Thyroid gland (tissue), 4 donors: ENCODE measurements around the gene PPIL4. TPM values are rescaled to one million over a fixed set of nuclear protein-coding genes. Genes with fewer than 3 reads are reported as not detected.

Source experiments
- DNase-seq, 2 donors: peaks; one replicate each; pipeline ENCODE4 v3.0.0-alpha.2; 2019
- H3K27ac ChIP-seq, 3 donors: fragments of 200-600 bp; sonication (generic); 1 replicate in 2 of 3; 2 replicates in 1 of 3; pipeline ENCODE4 v1.5.1; 2016 to 2019; ENCODE audit warnings: mild to moderate bottlenecking in 1 of 3, moderate library complexity in 1 of 3
- H3K27me3 ChIP-seq: fragments of 200-600 bp; sonication (generic); one replicate; pipeline ENCODE4 v1.5.1; 2019
- H3K36me3 ChIP-seq, 2 donors: fragments of 200-600 bp; sonication (generic); one replicate each; pipeline ENCODE4 v1.5.1; 2016 to 2019
- H3K4me1 ChIP-seq, 2 donors: fragments of 200-600 bp; sonication (generic); one replicate each; pipeline ENCODE4 v1.5.1; 2017 to 2019
- H3K4me3 ChIP-seq, 3 donors: fragments of 200-600 bp; sonication (generic); replicated peaks in 1 of 3; 1 replicate in 2 of 3; 2 replicates in 1 of 3; pipeline ENCODE4 v1.5.1; 2016; ENCODE audit warnings: mild to moderate bottlenecking in 1 of 3
- H3K9me3 ChIP-seq: fragments of 200-600 bp; sonication (generic); one replicate; pipeline ENCODE4 v1.5.1; 2017
- CTCF ChIP-seq, 6 experiments: fragments of 200-600 bp in 3 of 6; fragments of 450-650 bp in 3 of 6; sonication (generic) in 3 of 6; IDR thresholded peaks; one replicate each; pipeline ENCODE4 v1.5.1; 2016 to 2019; ENCODE audit warnings: antibody characterized with exemption in 6 of 6, mild to moderate bottlenecking in 2 of 6, inconsistent platforms in 1 of 6, moderate library complexity in 1 of 6
- POLR2A ChIP-seq, 2 donors: fragments of 450-650 bp; IDR thresholded peaks; one replicate each; pipeline ENCODE4 v1.6.1; 2017; ENCODE audit warnings: antibody characterized with exemption in 2 of 2, mild to moderate bottlenecking in 2 of 2, moderate library complexity in 1 of 2
- WGBS, 2 donors: methylation state at CpG; one replicate each; pipeline ENCODE4 v1.1.5; 2017; 5-methylcytosine and 5-hydroxymethylcytosine counted together
- intact Hi-C: fragments of 100-400 bp; cut with DNase I; formaldehyde crosslinking; loops from one replicate; pipeline ENCODE4 v1.15.1; 2023
- total RNA-seq, 4 donors: library from RNA; depleted of rRNA; stranded (reverse); fragments of >200 nt; gene quantifications; one replicate each; pipeline ENCODE4 v1.2.3, GENCODE V29; 2016

Gene PPIL4
- total RNA-seq, 4 donors from 2014 or later = 42.4 to 57.2 (median 48.4) TPM

- no peak overlapping the region for H3K27ac ChIP-seq
- no peak for TF ChIP-seq CTCF (IDR thresholded peaks at IDR 0.05)
- no peak for TF ChIP-seq POLR2A (IDR thresholded peaks at IDR 0.05)
- WGBS, 2 donors = 96 to 98% methylated on average over 5 of the region's 5 CpGs
- H3K4me3 ChIP-seq = no peak overlapping the region
- DNase-seq = no peak
- no peaks in the 10 kb centered on the region for H3K4me1 ChIP-seq
- intact Hi-C loops = no loop called here
- no peaks in the 10 kb centered on the region for H3K9me3 ChIP-seq
- no peaks in the 10 kb centered on the region for H3K27me3 ChIP-seq
- H3K36me3 ChIP-seq = peaks cover 0 to 15% of the 10 kb centered on the region in 2 donors
Observed at GRCh38 chr6:149580880-149581279, 35.0 kb upstream of the PPIL4 start.

GRCh38 chr6:149567945-149568585 lies 22.2 kb upstream of the PPIL4 start:
- DNase-seq = no peak
- Histone ChIP-seq H3K4me1 (peaks cover 11 to 14% of the 10 kb centered on the region in 2 donors), H3K27ac (no peak overlapping the region), H3K27me3 (no peaks in the 10 kb centered on the region), H3K36me3 (no peaks in the 10 kb centered on the region), H3K4me3 (no peak overlapping the region), H3K9me3 (no peaks in the 10 kb centered on the region)
- 90 to 93% methylated on average over 7 of the region's 7 CpGs for WGBS, 2 donors
- intact Hi-C loops = loop anchor here (10.0 kb wide), 2 partner anchors 167 to 297 kb away; partner anchors contain the start of gene LRP11
- TF ChIP-seq CTCF (IDR thresholded peaks at IDR 0.05) = no peak
- no peak for TF ChIP-seq POLR2A (IDR thresholded peaks at IDR 0.05)

GRCh38 chr6:149567194-149567586 lies 21.3 kb upstream of the PPIL4 start:
- intact Hi-C loops = loop anchor here (10.0 kb wide), 2 partner anchors 168 to 298 kb away; partner anchors contain the start of gene LRP11
- H3K4me1 ChIP-seq = peaks cover 11 to 14% of the 10 kb centered on the region in 2 donors
- H3K27ac ChIP-seq = peak overlapping the region in 2 of 3 donors; percentile 88 to 89
- no peaks in the 10 kb centered on the region for H3K36me3 ChIP-seq
- DNase-seq = no peak
- 26 to 29% methylated on average over 12 of the region's 12 CpGs for WGBS, 2 donors
- H3K9me3 ChIP-seq = no peaks in the 10 kb centered on the region
- peak overlapping the region in 2 of 3 donors; percentile 91 to 99 for H3K4me3 ChIP-seq
- no peak for TF ChIP-seq CTCF (IDR thresholded peaks at IDR 0.05)
- no peak for TF ChIP-seq POLR2A (IDR thresholded peaks at IDR 0.05)
- H3K27me3 ChIP-seq = no peaks in the 10 kb centered on the region

- peak; percentile 72 to 74 for DNase-seq
- no peak for TF ChIP-seq CTCF (IDR thresholded peaks at IDR 0.05)
- TF ChIP-seq POLR2A (IDR thresholded peaks at IDR 0.05) = peak in 1 of 2 donors; percentile 73
- 0 to 1% methylated on average over 11 to 30 of the region's 81 CpGs for WGBS, 2 donors
- Histone ChIP-seq H3K4me1 (peaks cover 11 to 14% of the 10 kb centered on the region in 2 donors), H3K4me3 (peak overlapping the region; percentile 91 to 99 (median 92)), H3K27ac (peak overlapping the region; percentile 88 to 96 (median 89)), H3K27me3 (no peaks in the 10 kb centered on the region), H3K36me3 (no peaks in the 10 kb centered on the region), H3K9me3 (no peaks in the 10 kb centered on the region)
- intact Hi-C loops = loop anchor here (10.0 kb wide), 2 partner anchors 168 to 298 kb away; partner anchors contain the start of gene LRP11
Observed at GRCh38 chr6:149566410-149567193, 20.8 kb upstream of the PPIL4 start.
